ENCODE measurements around the gene KCND2. TPM values are rescaled to one million over a fixed set of nuclear protein-coding genes. Genes with fewer than 3 reads are reported as not detected.

Gene KCND2
- total RNA-seq, 2 experiments from 2014 or later = not detected

DNA sequence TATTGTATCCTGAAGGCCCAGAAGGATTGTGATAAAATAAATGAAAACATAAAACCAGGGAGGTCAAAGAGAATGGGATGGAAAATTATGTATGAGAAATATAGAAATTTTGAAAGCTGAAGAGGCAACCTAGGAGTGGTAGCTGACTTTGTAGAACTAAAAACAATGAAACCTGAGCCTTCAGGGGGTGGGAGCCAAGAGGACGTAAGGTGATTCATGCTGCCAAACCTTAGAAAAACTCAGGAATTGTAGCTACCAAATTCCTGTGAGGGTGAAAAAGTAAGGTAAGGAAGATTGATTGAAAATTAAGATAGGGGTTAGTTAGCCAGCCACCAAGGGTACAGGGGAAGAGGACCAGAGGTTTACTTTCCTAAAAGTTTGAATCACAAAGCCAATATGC is 213.2 kb downstream of the KCND2 start:
- H3K27ac ChIP-seq (ENCODE audit: low read depth, low read length, poor library complexity, severe bottlenecking) = no peak overlapping the region
- no peak overlapping the region for H3K4me2 ChIP-seq (ENCODE audit: low read length)
- H3K4me1 ChIP-seq (ENCODE audit: insufficient read depth, low read length, poor library complexity, severe bottlenecking) = no peaks in the 10 kb centered on the region
- DNase-seq (ENCODE audit: low spot score) = no peak
- TF ChIP-seq, protein P1, sequence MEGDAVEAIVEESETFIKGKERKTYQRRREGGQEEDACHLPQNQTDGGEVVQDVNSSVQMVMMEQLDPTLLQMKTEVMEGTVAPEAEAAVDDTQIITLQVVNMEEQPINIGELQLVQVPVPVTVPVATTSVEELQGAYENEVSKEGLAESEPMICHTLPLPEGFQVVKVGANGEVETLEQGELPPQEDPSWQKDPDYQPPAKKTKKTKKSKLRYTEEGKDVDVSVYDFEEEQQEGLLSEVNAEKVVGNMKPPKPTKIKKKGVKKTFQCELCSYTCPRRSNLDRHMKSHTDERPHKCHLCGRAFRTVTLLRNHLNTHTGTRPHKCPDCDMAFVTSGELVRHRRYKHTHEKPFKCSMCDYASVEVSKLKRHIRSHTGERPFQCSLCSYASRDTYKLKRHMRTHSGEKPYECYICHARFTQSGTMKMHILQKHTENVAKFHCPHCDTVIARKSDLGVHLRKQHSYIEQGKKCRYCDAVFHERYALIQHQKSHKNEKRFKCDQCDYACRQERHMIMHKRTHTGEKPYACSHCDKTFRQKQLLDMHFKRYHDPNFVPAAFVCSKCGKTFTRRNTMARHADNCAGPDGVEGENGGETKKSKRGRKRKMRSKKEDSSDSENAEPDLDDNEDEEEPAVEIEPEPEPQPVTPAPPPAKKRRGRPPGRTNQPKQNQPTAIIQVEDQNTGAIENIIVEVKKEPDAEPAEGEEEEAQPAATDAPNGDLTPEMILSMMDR (conservative IDR thresholded peaks at IDR 0.05; ENCODE audit: low read length) = no peak
- no peak for TF ChIP-seq EZH2phosphoT487 (IDR thresholded peaks at IDR 0.05; ENCODE audit: borderline replicate concordance, low read depth, low read length)
- H3K9me2 ChIP-seq (ENCODE audit: insufficient read depth, low read length) = no peaks in the 10 kb centered on the region
- intact Hi-C loops (cut with micrococcal nuclease; ENCODE audit: unreplicated experiment) = no loop called here
- BruUV-seq (replicated peaks) = no TSS peak
- no peaks in the 10 kb centered on the region for H3K9me3 ChIP-seq (ENCODE audit: low read length)
- no peak overlapping the region for H2AFZ ChIP-seq (ENCODE audit: low read length)
- H3K36me3 ChIP-seq (ENCODE audit: insufficient read depth, low read length) = no peaks in the 10 kb centered on the region
- ChIA-PET CTCF (ENCODE audit: unreplicated experiment) (no interaction called here), POLR2A (interaction anchor here (1.0 to 1.1 kb wide), 2 partner anchors 9 to 458 kb away, joined by 3 read pairs; no protein-coding TSS in a partner anchor)
- H3K4me3 ChIP-seq (ENCODE audit: low read depth, low read length, poor library complexity, severe bottlenecking) = no peak overlapping the region
- H3K79me2 ChIP-seq (ENCODE audit: insufficient read depth, low read depth, low read length) = no peaks in the 10 kb centered on the region
- no peaks in the 10 kb centered on the region for H4K20me1 ChIP-seq (ENCODE audit: insufficient read depth, low read length)

DNA sequence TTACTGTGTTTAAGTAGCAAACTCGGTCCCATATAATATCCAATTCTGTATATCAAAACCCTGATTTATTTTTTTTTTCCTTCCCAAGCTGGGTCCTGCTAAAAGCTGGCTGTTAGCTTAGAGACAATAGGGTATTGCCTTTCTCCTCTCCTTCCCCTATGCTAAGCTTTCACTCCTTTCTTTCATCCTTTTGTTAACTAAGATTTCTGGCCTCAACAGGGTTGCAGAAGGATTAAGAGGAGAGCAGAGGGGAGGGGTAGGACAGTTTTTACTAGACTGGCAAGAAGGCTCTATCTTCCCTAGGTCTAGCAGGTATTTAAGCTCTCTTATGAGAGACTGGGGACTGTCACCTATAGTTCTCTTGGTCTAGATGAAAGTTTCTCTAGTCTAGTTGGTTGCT is 229.2 kb downstream of the KCND2 start:
- H3K79me2 ChIP-seq (ENCODE audit: insufficient read depth, low read depth, low read length) = no peaks in the 10 kb centered on the region
- H3K27ac ChIP-seq (ENCODE audit: low read depth, low read length, poor library complexity, severe bottlenecking) = no peak overlapping the region
- intact Hi-C loops (cut with micrococcal nuclease; ENCODE audit: unreplicated experiment) = no loop called here
- no peaks in the 10 kb centered on the region for H3K36me3 ChIP-seq (ENCODE audit: insufficient read depth, low read length)
- no peaks in the 10 kb centered on the region for H4K20me1 ChIP-seq (ENCODE audit: insufficient read depth, low read length)
- H2AFZ ChIP-seq (ENCODE audit: low read length) = no peak overlapping the region
- H3K9me2 ChIP-seq (ENCODE audit: insufficient read depth, low read length) = no peaks in the 10 kb centered on the region
- TF ChIP-seq, protein P1 (conservative IDR thresholded peaks at IDR 0.05; ENCODE audit: low read length) = no peak
- POLR2A ChIA-PET = interaction anchor here (1.2 kb wide), 1 partner anchor 18 kb away, joined by 3 read pairs; no protein-coding TSS in a partner anchor
- no peaks in the 10 kb centered on the region for H3K9me3 ChIP-seq (ENCODE audit: low read length)
- H3K4me2 ChIP-seq (ENCODE audit: low read length) = no peak overlapping the region
- CTCF ChIA-PET (ENCODE audit: unreplicated experiment) = no interaction called here
- no peak for DNase-seq (ENCODE audit: low spot score)
- H3K4me3 ChIP-seq (ENCODE audit: low read depth, low read length, poor library complexity, severe bottlenecking) = no peak overlapping the region
- no peaks in the 10 kb centered on the region for H3K4me1 ChIP-seq (ENCODE audit: insufficient read depth, low read length, poor library complexity, severe bottlenecking)
- BruUV-seq (replicated peaks) = no TSS peak

DNA sequence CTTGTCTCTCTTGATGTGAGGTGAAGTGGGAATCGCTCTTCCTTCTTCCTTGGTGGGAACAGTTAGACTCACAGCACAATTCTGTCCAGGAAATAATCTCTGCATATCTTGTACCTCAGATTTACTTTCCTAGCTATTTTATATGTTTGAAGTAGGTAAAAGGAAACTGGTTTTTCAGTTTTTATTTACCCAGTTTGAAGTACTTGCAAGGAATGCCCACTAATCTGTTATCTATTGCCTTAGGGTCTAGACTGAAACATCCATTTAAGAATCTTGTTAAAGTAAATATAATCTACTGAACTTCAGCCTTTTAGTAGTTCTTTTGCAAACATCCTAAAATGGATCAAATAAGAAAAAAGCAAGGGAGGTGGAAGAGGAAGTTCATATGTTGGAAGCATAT is 229.8 kb downstream of the KCND2 start:
- ChIA-PET CTCF (ENCODE audit: unreplicated experiment) (no interaction called here), POLR2A (interaction anchor here (0.6 to 1.2 kb wide), 2 partner anchors 19 to 43 kb away, joined by 3 read pairs; no protein-coding TSS in a partner anchor)

More for the DNA sequence above, 229.8 kb downstream of the KCND2 start:
- Histone ChIP-seq H3K36me3 (ENCODE audit: insufficient read depth, low read length) (no peaks in the 10 kb centered on the region), H3K9me3 (ENCODE audit: low read length) (no peaks in the 10 kb centered on the region), H3K27ac (ENCODE audit: low read depth, low read length, poor library complexity, severe bottlenecking) (no peak overlapping the region), H3K4me3 (ENCODE audit: low read depth, low read length, poor library complexity, severe bottlenecking) (no peak overlapping the region), H3K4me2 (ENCODE audit: low read length) (no peak overlapping the region), H3K9me2 (ENCODE audit: insufficient read depth, low read length) (no peaks in the 10 kb centered on the region), H2AFZ (ENCODE audit: low read length) (no peak overlapping the region), H3K4me1 (ENCODE audit: insufficient read depth, low read length, poor library complexity, severe bottlenecking) (no peaks in the 10 kb centered on the region), H3K79me2 (ENCODE audit: insufficient read depth, low read depth, low read length) (no peaks in the 10 kb centered on the region), H4K20me1 (ENCODE audit: insufficient read depth, low read length) (no peaks in the 10 kb centered on the region)
- DNase-seq (ENCODE audit: low spot score) = no peak
- intact Hi-C loops (cut with micrococcal nuclease; ENCODE audit: unreplicated experiment) = no loop called here
- TF ChIP-seq, protein P1 (conservative IDR thresholded peaks at IDR 0.05; ENCODE audit: low read length) = no peak
- no TSS peak for BruUV-seq (replicated peaks)
